ENCODE measurements around the gene AQP1.

DNA sequence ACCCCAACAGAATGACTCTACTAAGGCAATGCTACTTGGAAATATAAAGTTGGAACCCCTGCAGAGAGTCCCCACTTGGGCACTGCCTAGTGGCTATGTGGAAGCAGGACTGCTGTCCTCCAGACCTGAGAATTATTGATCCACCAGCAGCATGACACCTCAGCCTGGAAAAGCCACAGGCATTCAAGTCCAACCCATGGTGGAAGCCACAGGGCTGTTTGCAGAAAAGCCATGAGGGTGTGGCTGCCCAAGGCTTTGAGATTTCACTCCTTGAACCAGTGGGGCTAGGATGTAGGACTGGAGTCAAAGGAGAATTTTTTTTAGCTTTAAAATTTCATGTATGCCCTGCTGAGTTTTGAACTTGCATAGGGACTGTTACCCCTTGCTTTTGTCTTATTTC is 38.5 kb downstream of the AQP1 start:
- TF ChIP-seq PAF1 (CRISPR knock-in tag; IDR thresholded peaks at IDR 0.05) (no peak), POLR2A (IDR thresholded peaks at IDR 0.05; ENCODE audit: insufficient read depth in 1 of 2, low read depth in 2 of 2, low read length in 2 of 2) (no peak), KLF6 (CRISPR knock-in tag; IDR thresholded peaks at IDR 0.05) (no peak), TBX3 (IDR thresholded peaks at IDR 0.05; ENCODE audit: borderline replicate concordance) (no peak), ELF1 (CRISPR knock-in tag; IDR thresholded peaks at IDR 0.05) (no peak), HCFC1 (IDR thresholded peaks at IDR 0.05; ENCODE audit: low read depth, low read length) (no peak), NBN (conservative IDR thresholded peaks at IDR 0.05) (no peak)
- TF ChIP-seq, protein P1, sequence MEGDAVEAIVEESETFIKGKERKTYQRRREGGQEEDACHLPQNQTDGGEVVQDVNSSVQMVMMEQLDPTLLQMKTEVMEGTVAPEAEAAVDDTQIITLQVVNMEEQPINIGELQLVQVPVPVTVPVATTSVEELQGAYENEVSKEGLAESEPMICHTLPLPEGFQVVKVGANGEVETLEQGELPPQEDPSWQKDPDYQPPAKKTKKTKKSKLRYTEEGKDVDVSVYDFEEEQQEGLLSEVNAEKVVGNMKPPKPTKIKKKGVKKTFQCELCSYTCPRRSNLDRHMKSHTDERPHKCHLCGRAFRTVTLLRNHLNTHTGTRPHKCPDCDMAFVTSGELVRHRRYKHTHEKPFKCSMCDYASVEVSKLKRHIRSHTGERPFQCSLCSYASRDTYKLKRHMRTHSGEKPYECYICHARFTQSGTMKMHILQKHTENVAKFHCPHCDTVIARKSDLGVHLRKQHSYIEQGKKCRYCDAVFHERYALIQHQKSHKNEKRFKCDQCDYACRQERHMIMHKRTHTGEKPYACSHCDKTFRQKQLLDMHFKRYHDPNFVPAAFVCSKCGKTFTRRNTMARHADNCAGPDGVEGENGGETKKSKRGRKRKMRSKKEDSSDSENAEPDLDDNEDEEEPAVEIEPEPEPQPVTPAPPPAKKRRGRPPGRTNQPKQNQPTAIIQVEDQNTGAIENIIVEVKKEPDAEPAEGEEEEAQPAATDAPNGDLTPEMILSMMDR (CRISPR knock-in tag; IDR thresholded peaks at IDR 0.05): no peak
- TF ChIP-seq, protein P2, sequence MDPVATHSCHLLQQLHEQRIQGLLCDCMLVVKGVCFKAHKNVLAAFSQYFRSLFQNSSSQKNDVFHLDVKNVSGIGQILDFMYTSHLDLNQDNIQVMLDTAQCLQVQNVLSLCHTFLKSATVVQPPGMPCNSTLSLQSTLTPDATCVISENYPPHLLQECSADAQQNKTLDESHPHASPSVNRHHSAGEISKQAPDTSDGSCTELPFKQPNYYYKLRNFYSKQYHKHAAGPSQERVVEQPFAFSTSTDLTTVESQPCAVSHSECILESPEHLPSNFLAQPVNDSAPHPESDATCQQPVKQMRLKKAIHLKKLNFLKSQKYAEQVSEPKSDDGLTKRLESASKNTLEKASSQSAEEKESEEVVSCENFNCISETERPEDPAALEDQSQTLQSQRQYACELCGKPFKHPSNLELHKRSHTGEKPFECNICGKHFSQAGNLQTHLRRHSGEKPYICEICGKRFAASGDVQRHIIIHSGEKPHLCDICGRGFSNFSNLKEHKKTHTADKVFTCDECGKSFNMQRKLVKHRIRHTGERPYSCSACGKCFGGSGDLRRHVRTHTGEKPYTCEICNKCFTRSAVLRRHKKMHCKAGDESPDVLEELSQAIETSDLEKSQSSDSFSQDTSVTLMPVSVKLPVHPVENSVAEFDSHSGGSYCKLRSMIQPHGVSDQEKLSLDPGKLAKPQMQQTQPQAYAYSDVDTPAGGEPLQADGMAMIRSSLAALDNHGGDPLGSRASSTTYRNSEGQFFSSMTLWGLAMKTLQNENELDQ (CRISPR knock-in tag; IDR thresholded peaks at IDR 0.05; ENCODE audit: borderline replicate concordance): no peak
- TF ChIP-seq, protein P3, sequence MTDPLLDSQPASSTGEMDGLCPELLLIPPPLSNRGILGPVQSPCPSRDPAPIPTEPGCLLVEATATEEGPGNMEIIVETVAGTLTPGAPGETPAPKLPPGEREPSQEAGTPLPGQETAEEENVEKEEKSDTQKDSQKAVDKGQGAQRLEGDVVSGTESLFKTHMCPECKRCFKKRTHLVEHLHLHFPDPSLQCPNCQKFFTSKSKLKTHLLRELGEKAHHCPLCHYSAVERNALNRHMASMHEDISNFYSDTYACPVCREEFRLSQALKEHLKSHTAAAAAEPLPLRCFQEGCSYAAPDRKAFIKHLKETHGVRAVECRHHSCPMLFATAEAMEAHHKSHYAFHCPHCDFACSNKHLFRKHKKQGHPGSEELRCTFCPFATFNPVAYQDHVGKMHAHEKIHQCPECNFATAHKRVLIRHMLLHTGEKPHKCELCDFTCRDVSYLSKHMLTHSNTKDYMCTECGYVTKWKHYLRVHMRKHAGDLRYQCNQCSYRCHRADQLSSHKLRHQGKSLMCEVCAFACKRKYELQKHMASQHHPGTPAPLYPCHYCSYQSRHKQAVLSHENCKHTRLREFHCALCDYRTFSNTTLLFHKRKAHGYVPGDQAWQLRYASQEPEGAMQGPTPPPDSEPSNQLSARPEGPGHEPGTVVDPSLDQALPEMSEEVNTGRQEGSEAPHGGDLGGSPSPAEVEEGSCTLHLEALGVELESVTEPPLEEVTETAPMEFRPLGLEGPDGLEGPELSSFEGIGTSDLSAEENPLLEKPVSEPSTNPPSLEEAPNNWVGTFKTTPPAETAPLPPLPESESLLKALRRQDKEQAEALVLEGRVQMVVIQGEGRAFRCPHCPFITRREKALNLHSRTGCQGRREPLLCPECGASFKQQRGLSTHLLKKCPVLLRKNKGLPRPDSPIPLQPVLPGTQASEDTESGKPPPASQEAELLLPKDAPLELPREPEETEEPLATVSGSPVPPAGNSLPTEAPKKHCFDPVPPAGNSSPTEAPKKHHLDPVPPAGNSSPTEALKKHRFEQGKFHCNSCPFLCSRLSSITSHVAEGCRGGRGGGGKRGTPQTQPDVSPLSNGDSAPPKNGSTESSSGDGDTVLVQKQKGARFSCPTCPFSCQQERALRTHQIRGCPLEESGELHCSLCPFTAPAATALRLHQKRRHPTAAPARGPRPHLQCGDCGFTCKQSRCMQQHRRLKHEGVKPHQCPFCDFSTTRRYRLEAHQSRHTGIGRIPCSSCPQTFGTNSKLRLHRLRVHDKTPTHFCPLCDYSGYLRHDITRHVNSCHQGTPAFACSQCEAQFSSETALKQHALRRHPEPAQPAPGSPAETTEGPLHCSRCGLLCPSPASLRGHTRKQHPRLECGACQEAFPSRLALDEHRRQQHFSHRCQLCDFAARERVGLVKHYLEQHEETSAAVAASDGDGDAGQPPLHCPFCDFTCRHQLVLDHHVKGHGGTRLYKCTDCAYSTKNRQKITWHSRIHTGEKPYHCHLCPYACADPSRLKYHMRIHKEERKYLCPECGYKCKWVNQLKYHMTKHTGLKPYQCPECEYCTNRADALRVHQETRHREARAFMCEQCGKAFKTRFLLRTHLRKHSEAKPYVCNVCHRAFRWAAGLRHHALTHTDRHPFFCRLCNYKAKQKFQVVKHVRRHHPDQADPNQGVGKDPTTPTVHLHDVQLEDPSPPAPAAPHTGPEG (CRISPR knock-in tag; IDR thresholded peaks at IDR 0.05): no peak
